Subcutaneous abdominal adipose tissue (tissue), 5 donors: ENCODE results near the gene PON2.
"Not testable (repeated sequence)": the region's sequence is repeated elsewhere in the genome, so short reads cannot be mapped to it uniquely, and the experiment has no call there.

ENCODE experiments used
- H3K27ac ChIP-seq: one replicate; pipeline ENCODE4 v1.7.0; 2013; ENCODE audit warnings: low read depth, mild to moderate bottlenecking, inconsistent platforms, low read length, moderate library complexity
- H3K27me3 ChIP-seq, 5 donors: one replicate each; pipeline ENCODE4 v1.7.0; 2013; ENCODE audit warnings: low read length in 5 of 5, inconsistent platforms in 1 of 5; ENCODE audit not compliant: control insufficient read depth in 5 of 5, insufficient read depth in 4 of 5
- H3K36me3 ChIP-seq, 5 donors: one replicate each; pipeline ENCODE4 v1.7.0; 2013; ENCODE audit warnings: low read length in 5 of 5; ENCODE audit not compliant: control insufficient read depth in 5 of 5, insufficient read depth in 5 of 5
- H3K4me1 ChIP-seq, 5 donors: one replicate each; pipeline ENCODE4 v1.7.0; 2013; ENCODE audit warnings: low read length in 5 of 5, mild to moderate bottlenecking in 3 of 5, moderate library complexity in 1 of 5; ENCODE audit not compliant: control insufficient read depth in 5 of 5, insufficient read depth in 5 of 5
- H3K4me3 ChIP-seq, 5 donors: one replicate each; pipeline ENCODE4 v1.7.0; 2013; ENCODE audit warnings: low read length in 5 of 5, low read depth in 1 of 5
- H3K9ac ChIP-seq, 5 donors: one replicate each; pipeline ENCODE4 v1.7.0; 2013; ENCODE audit warnings: low read length in 5 of 5, mild to moderate bottlenecking in 4 of 5, moderate library complexity in 3 of 5
- H3K9me3 ChIP-seq, 5 donors: one replicate each; pipeline ENCODE4 v1.7.0; 2013; ENCODE audit warnings: low read length in 5 of 5; ENCODE audit not compliant: control insufficient read depth in 5 of 5
- donor health status: healthy.
- donor health status: healthy.
- donor health status: healthy.
- donor health status: healthy.
- donor health status: healthy.

The PON2 gene

DNA sequence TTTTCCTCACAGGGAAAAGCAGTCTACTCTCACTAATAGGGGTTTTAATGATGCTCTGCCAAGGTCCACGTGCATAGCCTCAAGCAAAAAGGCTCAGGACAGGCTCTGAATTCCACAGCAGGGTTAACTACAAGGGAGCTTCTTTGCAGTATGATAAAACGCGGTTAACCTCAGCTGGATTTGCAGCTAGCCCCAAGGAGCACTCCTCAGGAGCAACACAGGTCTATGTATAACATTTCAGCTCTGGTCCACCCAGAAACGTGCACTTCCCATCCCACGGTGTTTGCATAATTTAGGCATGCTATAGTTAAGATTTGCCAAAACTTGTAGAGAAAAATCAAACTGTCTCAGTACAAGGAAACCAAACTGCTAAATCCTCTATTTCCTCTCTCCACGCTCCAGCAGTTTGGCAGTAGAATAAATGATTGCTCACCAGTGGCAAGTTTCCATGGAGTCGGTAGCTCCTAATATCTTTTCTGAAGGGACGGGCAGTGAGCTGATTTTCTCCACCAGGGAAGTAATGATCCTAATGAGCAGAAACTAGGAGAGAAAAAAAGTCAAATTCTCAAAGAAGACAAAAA is 37.8 kb upstream of the PON2 start:
- peaks cover 0 to 5% (median 0%) of the 10 kb centered on the region in 5 donors for H3K4me1 ChIP-seq
- no peaks in the 10 kb centered on the region for H3K27me3 ChIP-seq

DNA sequence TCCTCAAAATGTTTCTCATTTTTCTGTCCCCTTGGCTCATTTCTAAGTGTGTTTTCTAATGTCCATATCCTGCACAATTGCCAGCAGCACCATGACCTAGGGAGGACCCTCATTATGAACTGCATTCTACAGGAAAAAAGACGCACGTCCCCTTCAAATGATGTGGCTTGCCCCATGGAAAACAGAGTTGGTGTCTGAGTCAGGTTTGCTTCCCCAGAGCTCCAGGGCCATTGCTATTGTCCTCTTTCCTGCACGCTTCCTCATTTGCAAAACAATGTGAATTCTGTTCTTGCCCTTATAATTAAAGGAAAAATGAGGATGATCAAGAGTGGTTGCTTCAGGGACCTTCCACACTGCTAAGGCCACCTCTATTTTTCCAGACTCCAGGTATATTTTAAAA is 36.2 kb upstream of the PON2 start:
- Histone ChIP-seq H3K9me3 (no peaks in the 10 kb centered on the region), H3K9ac (no peak overlapping the region), H3K36me3 (no peaks in the 10 kb centered on the region), H3K27ac (no peak overlapping the region), H3K4me1 (peaks cover 0 to 5% (median 0%) of the 10 kb centered on the region in 5 donors), H3K4me3 (no peak overlapping the region), H3K27me3 (no peaks in the 10 kb centered on the region)

More for the DNA sequence above, 37.8 kb upstream of the PON2 start:
- Histone ChIP-seq H3K4me3 (no peak overlapping the region), H3K36me3 (no peaks in the 10 kb centered on the region), H3K9ac (no peak overlapping the region), H3K9me3 (no peaks in the 10 kb centered on the region), H3K27ac (no peak overlapping the region)

DNA sequence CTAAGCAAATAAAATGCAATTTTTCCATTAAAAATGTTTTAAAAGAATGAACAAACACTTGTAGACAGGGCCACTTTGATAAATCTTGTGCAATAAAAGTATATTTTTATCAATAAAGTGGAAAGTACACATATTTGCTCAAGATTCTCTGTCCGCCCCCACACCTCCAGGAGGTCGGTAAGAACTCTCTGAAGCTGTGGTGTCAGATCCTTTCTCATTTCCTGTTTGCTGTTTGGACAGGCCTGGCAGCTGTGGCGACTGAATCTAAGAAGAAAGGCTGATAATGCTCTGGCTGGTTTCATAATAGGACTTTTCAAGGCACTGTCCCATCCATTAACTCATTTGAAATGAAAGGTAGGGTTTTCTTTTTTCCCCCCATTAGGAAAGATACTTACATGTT is 35.6 kb upstream of the PON2 start:
- no peak overlapping the region for H3K9ac ChIP-seq
- H3K4me3 ChIP-seq, result no peak overlapping the region
- no peak overlapping the region for H3K27ac ChIP-seq
- H3K4me1 ChIP-seq, result peaks cover 0 to 5% (median 0%) of the 10 kb centered on the region in 5 donors
- H3K36me3 ChIP-seq, result no peaks in the 10 kb centered on the region
- no peaks in the 10 kb centered on the region for H3K9me3 ChIP-seq
- H3K27me3 ChIP-seq, result no peaks in the 10 kb centered on the region

DNA sequence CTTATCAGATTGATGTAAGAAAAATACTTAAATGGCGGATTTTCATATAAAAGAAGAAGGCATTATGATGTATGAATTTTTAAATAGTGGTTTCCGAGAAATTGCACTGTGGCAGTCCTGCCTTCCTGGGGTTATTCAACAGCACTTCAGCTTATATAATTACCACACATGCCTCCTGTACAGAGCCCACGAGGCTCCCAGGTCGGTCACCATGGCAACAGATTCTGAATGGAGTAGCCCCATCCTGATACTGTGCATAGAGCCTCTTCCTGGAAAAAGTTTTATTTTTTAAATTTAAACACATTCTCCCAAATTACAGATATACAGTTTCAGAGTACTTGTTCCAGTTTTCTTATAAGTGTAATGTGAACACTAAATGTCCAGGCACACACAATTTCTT is 35.0 kb upstream of the PON2 start:
- Histone ChIP-seq H3K4me1 (peaks cover 0 to 5% (median 0%) of the 10 kb centered on the region in 5 donors), H3K9me3 (no peaks in the 10 kb centered on the region), H3K9ac (no peak overlapping the region), H3K27ac (no peak overlapping the region), H3K36me3 (no peaks in the 10 kb centered on the region), H3K4me3 (no peak overlapping the region), H3K27me3 (no peaks in the 10 kb centered on the region)

DNA sequence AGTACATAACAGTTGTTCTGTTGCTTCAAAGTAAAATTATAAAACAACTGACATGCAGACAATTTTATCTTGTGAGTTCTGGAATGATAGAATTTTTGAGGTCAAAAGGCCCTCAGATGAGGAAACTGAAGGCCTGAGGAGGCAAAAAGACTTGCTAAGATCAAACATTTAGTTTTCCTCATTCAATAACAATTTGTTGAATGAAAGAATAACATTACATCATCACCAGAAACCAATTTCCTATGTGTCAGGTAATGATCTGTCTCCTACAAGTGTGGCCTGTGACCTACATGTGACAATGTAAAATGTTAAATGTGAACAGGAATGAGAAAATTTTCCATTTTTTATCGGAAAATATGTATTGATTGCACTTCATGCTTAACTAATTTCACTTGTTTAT is 34.4 kb upstream of the PON2 start:
- H3K4me3 ChIP-seq, result no peak overlapping the region
- H3K36me3 ChIP-seq, result no peaks in the 10 kb centered on the region
- H3K4me1 ChIP-seq, result peaks cover 0 to 5% (median 0%) of the 10 kb centered on the region in 5 donors
- H3K27ac ChIP-seq, result no peak overlapping the region
- H3K27me3 ChIP-seq, result no peaks in the 10 kb centered on the region
- no peaks in the 10 kb centered on the region for H3K9me3 ChIP-seq
- H3K9ac ChIP-seq, result no peak overlapping the region

DNA sequence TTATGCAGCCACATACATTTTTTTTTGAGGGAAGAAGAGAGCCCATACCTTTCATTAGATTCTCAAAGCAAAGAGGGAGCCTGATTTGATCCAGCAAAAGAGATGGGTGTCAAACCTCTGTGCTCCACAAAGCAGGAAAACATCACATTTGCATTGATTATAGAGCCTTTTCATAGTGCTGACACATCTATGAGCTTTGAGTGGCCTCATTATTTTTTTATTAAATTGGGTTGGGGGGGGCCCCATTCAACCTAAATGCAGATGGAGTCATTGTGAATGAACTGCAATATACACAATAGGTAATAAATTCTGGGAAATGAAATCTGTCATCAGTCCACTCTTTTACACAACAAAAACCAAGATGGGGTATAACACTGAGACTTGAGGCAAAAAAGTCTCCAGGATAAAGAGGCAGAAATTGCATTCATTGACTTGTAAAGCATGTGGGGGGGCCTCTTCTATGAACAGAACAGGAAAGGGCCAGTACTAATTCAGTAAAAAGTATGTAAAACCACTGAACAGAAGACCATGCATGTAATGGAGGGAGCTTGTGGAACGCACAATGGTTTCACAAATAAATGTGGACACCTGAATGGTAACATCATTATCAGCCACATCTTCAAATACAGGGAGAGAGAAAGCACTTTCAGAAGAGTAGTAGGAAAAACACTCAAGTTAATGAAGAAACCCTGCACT is 33.2 kb upstream of the PON2 start:
- Histone ChIP-seq H3K9me3 (no peaks in the 10 kb centered on the region), H3K9ac (no peak overlapping the region), H3K4me1 (peaks cover 0 to 5% (median 0%) of the 10 kb centered on the region in 5 donors), H3K27me3 (no peaks in the 10 kb centered on the region), H3K4me3 (no peak overlapping the region), H3K36me3 (no peaks in the 10 kb centered on the region), H3K27ac (no peak overlapping the region)

DNA sequence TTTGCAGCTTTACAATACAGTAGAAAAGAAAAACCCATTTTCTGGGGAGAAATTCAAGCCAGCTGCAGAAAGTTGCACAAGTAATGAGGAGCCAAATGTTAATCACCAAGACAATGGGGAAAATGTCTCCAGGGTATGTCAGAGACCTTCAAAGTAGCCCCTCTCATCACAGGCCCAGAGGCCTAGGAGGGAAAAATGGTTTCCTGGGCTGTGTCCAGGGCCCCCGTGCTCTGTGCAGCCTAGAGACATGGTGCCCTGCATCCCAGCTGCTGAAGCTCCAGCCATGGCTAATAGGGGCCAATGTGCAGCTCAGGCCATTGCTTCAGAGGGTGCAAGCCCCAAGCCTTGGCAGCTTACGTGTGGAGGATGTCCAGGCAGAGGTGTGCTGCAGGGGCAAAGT is 25.8 kb upstream of the PON2 start:
- H3K4me1 ChIP-seq, H3K9ac ChIP-seq, H3K27me3 ChIP-seq, H3K4me3 ChIP-seq, H3K27ac ChIP-seq, H3K36me3 ChIP-seq, H3K9me3 ChIP-seq: not testable (repeated sequence)

DNA sequence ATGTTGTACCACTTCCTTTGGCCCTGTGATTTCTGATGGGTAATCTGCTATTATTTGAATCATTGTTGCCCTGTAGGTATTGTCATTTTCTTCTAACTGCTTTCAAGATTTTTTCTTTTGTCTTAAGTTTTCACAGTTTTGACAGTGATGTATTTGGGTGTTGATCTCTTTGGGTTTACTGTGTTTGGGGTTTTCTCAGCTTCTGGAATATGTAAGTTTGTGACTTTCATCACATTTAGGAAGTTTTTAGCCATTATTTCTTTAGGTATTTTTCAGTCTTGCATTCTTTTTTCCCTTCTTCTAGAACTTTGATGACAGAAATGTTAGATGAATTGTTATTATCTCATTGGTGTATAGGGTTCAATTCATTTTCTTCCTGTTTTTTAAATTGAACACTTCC is 23.1 kb upstream of the PON2 start:
- Histone ChIP-seq H3K36me3 (no peaks in the 10 kb centered on the region), H3K9me3 (peaks cover 0 to 5% (median 0%) of the 10 kb centered on the region in 5 donors), H3K4me3 (no peak overlapping the region), H3K9ac (no peak overlapping the region), H3K27me3 (peaks cover 0 to 2% (median 0%) of the 10 kb centered on the region in 5 donors), H3K27ac (no peak overlapping the region), H3K4me1 (no peaks in the 10 kb centered on the region)

DNA sequence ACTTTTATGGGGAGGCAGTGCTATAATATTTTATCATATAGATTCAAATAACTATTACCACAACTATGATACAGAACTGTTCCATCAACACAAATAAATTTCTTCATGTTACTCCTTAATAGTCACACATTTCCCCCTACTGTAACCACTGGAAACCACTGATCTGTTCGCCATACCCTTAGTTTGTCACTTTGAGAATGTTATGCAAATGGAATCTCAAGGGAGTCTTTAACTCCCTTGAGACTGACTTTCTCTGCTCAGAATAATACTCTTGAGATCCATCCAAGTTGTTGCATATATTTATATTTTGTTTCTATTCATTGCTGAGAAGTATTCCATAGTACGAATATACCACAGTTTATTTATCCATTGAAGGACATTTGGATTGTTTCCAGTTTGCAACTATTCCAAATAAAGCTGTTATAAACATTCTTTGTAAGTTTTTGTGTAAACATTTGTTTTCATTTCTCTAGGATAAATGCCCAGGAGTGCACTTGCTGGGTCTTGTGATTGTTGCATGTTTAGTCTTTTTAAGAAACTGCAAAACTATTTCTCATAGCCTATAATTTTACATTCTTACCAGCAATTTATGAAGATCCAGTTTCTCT is 19.7 kb upstream of the PON2 start:
- H3K4me1 ChIP-seq, result no peaks in the 10 kb centered on the region

DNA sequence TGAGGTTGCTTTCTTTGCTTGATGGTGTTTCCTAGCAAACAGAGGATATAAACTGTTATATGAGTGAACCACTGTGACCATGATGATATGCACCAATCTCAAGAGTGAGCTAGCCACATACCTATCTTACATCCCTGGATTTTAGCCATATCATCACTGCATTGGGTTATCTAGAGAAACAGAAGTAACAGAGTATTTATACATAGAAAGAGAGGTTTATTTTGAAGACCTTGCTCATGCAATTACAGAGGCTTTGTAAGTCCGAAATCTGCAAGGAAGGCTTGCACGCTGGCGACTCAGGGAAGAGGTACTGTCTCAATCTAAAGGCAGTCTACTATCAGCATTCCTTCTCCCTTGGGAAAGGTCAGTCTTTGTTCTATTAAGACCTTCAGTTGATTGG is 11.8 kb upstream of the PON2 start:
- no peak overlapping the region for H3K9ac ChIP-seq

More for the DNA sequence above, 19.7 kb upstream of the PON2 start:
- no peak overlapping the region for H3K4me3 ChIP-seq
- H3K9me3 ChIP-seq, result peaks cover 0 to 5% (median 0%) of the 10 kb centered on the region in 5 donors
- no peaks in the 10 kb centered on the region for H3K36me3 ChIP-seq
- no peak overlapping the region for H3K9ac ChIP-seq
- peaks cover 0 to 2% (median 0%) of the 10 kb centered on the region in 5 donors for H3K27me3 ChIP-seq
- no peak overlapping the region for H3K27ac ChIP-seq

More for the DNA sequence above, 11.8 kb upstream of the PON2 start:
- Histone ChIP-seq H3K9me3 (no peaks in the 10 kb centered on the region), H3K36me3 (no peaks in the 10 kb centered on the region), H3K27ac (no peak overlapping the region), H3K27me3 (no peaks in the 10 kb centered on the region), H3K4me1 (no peaks in the 10 kb centered on the region), H3K4me3 (no peak overlapping the region)
